GM19043 (cell line): Measurements from ENCODE around the gene FAM227A.
"Not testable (repeated sequence)": the region's sequence is repeated elsewhere in the genome, so short reads cannot be mapped to it uniquely, and the experiment has no call there.

Experiments used
- ATAC-seq: cut with Tn5 transposase; IDR thresholded peaks from one replicate; pipeline ENCODE4 v1.9.1; 2021; ENCODE audit warnings: low read depth; ENCODE audit not compliant: unreplicated experiment

The FAM227A gene

DNA sequence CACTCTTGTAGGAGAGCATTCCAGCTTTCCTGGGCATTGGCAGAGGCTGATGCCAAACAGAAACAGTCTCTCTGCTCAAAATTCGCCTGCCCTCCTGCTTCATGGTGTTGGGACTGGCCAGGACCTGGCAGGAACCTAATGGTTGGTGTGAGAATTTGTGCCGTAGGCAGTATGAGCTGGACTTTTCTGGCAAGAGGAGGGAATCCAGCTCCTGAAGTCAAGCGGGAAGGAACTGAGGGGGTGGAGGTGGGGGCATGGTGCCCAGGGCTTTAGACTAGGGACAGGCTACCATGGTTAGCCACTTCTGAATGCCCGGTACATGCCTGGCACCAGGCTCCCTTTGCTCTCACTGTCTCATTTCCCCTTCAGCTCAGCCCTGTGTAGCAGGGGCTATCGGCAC lies 18.7 kb upstream of the FAM227A start:
- ATAC-seq: no peak

DNA sequence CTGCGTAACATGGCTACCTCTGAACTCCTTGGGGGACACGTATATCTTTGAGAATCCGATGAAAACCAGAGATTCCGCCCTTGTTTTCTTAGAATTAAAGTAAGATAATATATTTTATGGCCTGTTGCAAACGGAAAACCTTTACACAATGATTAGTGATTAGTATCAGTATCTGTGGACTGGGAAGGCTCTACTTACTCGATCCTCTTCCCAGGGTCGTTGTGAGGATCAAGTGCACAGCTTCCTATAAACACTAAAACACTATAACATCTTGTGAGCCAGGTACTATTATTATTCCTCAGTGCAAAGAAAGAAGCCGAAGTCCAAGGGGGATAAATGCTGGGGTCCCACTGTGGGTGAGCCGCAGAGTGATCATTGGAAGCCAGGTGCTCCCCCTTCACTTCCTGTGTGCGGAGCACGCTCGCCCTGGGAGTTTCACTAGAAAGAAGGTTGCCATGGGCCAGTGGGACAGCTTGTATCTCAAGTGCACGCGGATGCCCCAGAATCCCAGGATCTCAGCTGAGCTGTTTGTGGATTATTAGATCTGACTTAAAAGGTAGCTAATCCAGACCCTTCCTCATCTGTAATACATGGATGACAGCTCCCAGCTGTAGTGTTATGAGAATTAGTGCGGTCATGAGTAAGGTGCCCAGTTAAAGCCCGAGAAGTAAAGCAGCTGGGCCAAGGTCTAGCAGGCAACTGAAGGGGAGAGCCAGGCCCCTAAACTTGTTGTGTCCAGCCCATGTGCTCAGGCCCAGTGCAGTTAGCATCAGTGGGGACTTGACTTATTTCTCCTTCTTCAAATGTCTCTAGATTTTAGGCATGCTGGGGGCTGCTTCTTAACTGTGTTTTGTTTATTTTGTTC lies 1.1 kb upstream of the FAM227A start:
- no peak for ATAC-seq

GRCh38 chr22:38655519-38656255 lies 505 bp downstream of the FAM227A start:
- no peak for ATAC-seq

DNA sequence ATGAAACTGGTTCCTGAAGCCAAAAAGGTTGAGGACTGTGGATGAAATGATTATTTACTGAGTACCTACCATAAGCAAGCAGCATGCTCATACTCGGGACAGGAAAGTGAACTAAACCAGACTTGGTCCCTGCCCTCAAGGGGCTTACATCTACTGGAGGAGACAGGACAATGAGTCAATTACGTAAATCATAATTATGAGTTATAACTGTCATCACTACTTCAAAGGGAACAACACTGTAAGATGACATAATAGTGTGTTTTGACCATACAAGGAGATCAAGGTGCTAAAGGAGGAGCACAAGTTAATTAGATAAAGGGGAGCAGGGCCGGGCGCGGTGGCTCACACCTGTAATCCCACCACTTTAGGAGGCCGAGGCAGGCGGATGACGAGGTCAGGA lies 2.5 kb downstream of the FAM227A start:
- no peak for ATAC-seq

DNA sequence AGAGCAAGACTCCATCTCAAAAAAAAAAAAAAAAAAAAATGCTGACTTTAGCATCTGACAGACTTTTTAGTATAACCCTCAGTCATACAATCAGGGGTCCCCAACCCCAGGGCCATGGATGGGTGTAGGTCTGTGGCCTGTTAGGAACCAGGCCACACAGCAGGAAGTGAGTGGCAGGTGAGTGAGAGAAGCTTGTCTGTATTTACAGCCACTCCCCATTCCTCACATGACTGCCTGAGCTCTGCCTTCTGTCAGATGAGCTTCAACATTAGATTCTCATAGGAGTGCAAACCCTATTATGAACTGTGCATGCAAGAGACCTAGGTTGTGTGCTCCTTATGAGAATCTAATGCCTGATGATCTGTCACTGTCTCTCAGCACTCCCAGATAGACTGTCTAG lies 3.3 kb downstream of the FAM227A start:
- ATAC-seq: no peak

DNA sequence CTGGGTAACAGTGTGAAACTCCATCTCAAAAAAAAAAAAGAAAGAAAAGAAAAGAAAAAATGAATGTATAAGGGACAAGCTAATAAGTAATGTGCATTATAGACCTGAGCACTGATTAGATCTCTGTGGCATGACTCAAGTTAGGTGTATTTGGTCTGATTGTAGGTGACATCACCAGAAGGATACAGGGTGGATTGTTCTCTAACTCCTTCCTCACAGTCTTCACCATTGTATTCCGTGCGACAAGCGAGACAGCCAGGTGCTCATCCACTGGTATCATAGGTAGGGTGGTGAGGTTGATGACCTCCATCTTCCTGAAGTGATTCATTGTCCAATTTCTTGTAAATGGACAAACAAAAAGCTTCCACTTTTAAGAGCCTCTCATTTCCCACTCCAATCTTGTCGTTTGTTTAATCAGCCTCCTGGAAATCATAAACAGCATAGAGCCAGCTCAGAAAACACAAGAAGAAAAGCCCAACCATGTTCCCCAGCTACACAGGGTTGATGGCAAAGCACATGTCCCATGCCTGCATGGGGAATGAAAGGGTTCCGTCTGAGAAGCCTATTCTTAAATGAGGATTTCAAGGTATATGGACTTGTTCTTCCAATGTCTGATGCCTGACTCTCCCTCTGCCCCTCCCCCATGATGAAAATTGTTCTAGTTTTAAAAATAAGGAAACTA lies 6.2 kb downstream of the FAM227A start:
- no peak for ATAC-seq

GRCh38 chr22:38645430-38645829 lies 10.8 kb downstream of the FAM227A start:
- ATAC-seq: no peak

DNA sequence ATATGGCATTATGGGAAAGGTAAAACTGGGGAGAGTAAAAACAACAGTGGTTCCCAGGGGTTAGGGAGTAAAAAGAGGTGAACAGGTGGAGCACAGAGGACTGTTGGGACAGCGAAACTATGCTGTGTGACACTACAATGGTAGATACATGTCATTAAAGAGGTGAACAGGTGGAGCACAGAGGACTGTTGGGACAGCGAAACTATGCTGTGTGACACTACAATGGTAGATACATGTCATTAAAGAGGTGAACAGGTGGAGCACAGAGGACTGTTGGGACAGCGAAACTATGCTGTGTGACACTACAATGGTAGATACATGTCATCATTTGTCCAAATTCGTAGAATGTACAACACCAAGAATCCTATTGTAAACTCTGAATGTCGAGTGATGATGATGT lies 11.9 kb downstream of the FAM227A start:
- ATAC-seq: not testable (repeated sequence)

DNA sequence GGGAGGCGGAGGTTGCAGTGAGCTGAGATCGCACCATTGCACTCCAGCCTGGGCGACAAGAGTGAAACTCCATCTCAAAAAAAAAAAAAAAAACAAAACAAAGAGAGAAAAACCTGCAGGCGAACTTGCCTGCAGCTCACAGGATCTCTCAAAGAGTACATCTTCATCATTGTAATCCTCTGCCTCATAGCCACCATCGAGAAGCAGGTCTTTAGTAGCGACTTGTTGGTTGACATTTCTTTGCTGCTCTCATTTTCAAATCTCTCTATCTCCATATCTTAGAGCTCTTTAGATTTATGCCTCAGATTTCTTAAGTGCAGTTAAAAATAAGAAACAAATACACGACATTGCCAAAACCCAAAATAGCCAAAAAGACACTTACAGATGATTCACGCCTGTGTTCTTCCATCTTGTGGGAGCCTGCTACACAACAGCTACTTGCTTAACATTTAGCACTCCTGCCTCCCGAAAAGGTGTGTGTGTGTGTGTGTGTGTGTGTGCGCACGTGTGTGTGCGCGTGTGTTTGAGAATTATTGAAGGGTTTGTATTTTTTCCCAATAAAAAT lies 14.6 kb downstream of the FAM227A start:
- ATAC-seq: no peak

GRCh38 chr22:38638728-38639127 lies 17.5 kb downstream of the FAM227A start:
- no peak for ATAC-seq

- no peak for ATAC-seq
Observed at GRCh38 chr22:38638216-38638615, 18.0 kb downstream of the FAM227A start.

- ATAC-seq: no peak
Observed at GRCh38 chr22:38632528-38632927, 23.7 kb downstream of the FAM227A start.

DNA sequence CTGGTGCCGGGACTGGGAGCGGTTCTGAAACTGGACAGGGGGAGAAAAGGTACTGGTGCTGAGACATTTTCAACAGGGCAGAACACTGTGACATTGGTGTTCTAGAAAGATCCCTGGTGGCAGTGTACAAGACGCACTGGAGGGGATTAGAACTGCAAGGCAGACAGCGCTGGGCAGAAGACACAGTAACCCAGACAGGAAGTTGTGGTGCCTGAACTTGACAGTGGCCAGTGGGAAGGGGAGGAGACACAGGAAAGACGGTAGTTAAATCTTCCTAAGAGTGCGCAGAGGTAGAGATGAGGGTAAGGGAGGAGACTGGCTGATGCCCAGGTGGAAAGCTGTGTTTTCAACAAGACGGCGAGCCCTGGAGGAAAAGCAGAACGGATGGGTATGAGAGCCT lies 24.5 kb downstream of the FAM227A start:
- no peak for ATAC-seq

GRCh38 chr22:38629108-38629507 lies 27.1 kb downstream of the FAM227A start:
- ATAC-seq: no peak

DNA sequence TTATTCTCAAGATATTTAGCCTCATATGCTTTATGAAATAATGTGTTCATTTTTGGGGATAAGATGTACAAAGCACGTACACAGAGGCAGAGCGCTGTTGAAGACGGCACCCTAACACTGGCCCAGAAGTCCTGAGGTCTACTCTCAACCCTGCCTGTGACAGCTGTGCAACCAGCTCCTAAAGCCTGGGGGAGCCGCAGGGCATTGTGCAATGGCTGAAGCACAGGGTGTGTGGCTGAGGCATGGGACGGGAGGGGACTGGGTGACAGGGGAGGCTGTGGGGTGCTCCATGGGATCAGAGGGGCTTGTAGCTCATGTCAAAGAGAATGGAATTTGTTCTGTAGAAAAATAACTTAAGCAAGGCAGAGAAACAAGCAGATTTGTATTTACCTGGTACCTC lies 27.7 kb downstream of the FAM227A start:
- no peak for ATAC-seq

DNA sequence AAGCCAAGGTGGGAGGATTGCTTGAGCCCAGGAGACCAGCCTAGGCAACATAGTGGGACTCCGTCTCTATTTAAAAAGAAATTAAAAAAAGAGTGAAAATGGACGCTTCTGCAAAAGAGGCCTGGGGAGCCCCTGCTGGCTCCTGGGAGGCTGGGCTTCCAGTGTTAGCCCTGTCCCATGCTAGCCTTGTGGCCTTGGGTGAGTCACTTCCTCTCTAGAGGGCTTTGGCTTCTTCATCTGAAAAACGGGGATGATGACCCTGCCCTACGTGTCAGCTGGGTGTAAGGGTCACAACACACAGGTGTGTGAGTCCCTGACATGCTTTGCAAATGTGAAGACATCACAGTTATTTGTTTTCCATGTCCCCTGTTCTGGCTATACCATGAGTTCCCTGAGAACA lies 32.8 kb downstream of the FAM227A start:
- no peak for ATAC-seq

DNA sequence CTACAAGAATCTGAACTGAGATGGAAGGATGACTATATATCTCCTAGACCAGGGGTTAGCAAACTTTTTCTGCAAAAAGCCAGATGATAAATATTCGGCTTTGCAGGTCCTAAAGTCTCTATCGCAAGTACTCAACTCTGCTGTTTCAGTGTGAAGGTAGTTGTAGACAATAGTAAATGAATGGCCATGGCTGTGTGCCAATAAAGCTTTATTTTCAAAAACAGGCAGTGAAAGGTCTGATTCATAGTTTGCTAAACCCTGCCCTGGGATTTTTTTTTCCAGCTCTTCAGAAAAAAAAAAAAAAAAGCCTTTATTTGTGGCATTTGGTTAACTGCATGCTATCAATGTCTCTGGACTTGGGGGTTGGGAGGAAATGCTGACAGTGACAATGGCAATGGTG lies 37.5 kb downstream of the FAM227A start:
- ATAC-seq: no peak

- ATAC-seq: no peak
Observed at GRCh38 chr22:38618258-38618657, 37.9 kb downstream of the FAM227A start.

DNA sequence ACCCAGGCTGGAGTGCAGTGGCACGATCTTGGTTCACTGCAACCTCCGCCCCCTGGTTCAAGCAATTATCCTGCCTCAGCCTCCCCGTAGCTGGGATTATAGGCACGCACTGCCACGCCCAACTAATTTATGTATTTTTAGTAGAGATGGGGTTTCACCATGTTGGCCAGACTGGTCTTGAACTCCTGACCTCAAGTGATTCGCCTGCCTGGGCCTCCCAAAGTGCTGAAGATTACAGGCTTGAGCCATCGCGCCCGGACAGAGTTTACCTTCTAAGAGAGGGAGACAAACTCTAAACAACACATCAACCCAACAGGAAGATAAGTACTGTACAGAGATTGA lies 41.2 kb downstream of the FAM227A start:
- ATAC-seq: not testable (repeated sequence)

DNA sequence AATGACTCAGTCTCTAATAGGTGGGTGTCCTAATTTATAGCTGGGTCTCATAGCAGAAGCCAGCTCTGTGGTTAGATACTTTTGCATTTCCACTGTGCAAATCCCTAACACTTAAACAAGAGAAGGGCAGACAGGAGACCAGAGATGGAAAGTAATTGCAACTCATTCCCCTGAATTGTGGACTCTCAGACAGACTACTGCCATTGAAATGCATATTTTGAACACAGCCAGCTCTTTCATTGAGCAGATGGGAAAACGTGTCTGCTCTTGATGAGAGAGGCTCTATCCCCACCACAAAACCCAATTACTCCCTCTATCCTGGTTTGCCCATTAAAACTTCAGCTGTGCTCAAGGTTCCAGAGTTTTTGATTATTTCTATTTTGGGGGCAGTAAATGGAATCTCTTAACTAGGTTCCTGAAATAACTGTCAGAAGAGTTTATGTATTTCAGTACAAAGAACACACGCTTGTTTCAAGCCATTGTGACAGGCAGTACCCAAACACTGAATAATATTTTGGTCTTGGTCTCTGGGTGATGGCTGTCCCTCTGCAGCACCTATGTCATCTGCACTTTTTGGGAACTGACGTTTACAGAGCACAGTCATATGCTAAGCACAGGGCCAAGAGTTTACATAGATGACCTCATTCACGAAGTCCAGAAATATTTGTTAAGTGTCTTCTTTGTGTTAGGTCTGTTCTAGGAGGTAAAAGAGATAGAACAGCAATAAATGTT lies 41.7 kb downstream of the FAM227A start:
- ATAC-seq: no peak

GRCh38 chr22:38613588-38613987 lies 42.6 kb downstream of the FAM227A start:
- ATAC-seq: no peak
